Hepatocyte (in vitro differentiated cells): ENCODE results near the gene LRRC27. TPM values are rescaled to one million over a fixed set of nuclear protein-coding genes. Genes with fewer than 3 reads are reported as not detected.

Source experiments
- DNase-seq: peaks from one replicate; pipeline ENCODE4 v3.0.0-alpha.2; 2016; ENCODE audit warnings: low spot score
- H2AFZ ChIP-seq: fragments of 200-600 bp; sonication (generic); 2 replicates; pipeline ENCODE4 v1.6.0; 2016; ENCODE audit warnings: antibody characterized with exemption, mild to moderate bottlenecking
- H3K27ac ChIP-seq: fragments of 200-600 bp; sonication (generic); 2 replicates; pipeline ENCODE4 v1.5.1; 2016; ENCODE audit warnings: mild to moderate bottlenecking
- H3K27me3 ChIP-seq: fragments of 200-600 bp; sonication (generic); 2 replicates; pipeline ENCODE4 v1.6.1; 2016
- H3K36me3 ChIP-seq: fragments of 200-600 bp; sonication (generic); replicated peaks from 2 replicates; pipeline ENCODE4 v1.5.1; 2016; ENCODE audit warnings: low read depth; ENCODE audit not compliant: insufficient read depth
- H3K4me1 ChIP-seq: fragments of 200-600 bp; sonication (generic); 2 replicates; pipeline ENCODE4 v1.5.1; 2016; ENCODE audit warnings: mild to moderate bottlenecking, moderate library complexity; ENCODE audit not compliant: insufficient read depth
- H3K4me2 ChIP-seq: fragments of 200-600 bp; sonication (generic); 2 replicates; pipeline ENCODE4 v1.6.0; 2016
- H3K4me3 ChIP-seq: fragments of 200-600 bp; sonication (generic); 2 replicates; pipeline ENCODE4 v1.5.1; 2016; ENCODE audit warnings: mild to moderate bottlenecking
- H3K79me2 ChIP-seq: fragments of 200-600 bp; sonication (generic); 2 replicates; pipeline ENCODE4 v1.6.0; 2017; ENCODE audit warnings: mild to moderate bottlenecking
- H3K9me2 ChIP-seq: fragments of 200-600 bp; sonication (generic); replicated peaks from 2 replicates; pipeline ENCODE4 v1.6.0; 2017; ENCODE audit warnings: mild to moderate bottlenecking; ENCODE audit not compliant: insufficient read depth
- H3K9me3 ChIP-seq: fragments of 200-600 bp; sonication (generic); 2 replicates; pipeline ENCODE4 v1.5.1; 2016; ENCODE audit warnings: low read depth, mild to moderate bottlenecking
- H4K20me1 ChIP-seq: fragments of 200-600 bp; sonication (generic); 2 replicates; pipeline ENCODE4 v1.6.0; 2016; ENCODE audit warnings: mild to moderate bottlenecking; ENCODE audit not compliant: insufficient read depth, poor library complexity, severe bottlenecking
- CTCF ChIP-seq: fragments of 200-600 bp; sonication (generic); IDR thresholded peaks from 2 replicates; pipeline ENCODE4 v1.5.1; 2016; ENCODE audit warnings: antibody characterized with exemption, mild to moderate bottlenecking; ENCODE audit not compliant: poor library complexity
- EZH2 ChIP-seq: fragments of 200-600 bp; sonication (generic); IDR thresholded peaks from 2 replicates; pipeline ENCODE4 v1.6.1; 2016; ENCODE audit warnings: antibody characterized with exemption, mild to moderate bottlenecking, borderline replicate concordance
- EZH2phosphoT487 ChIP-seq: fragments of 200-600 bp; sonication (generic); IDR thresholded peaks from one replicate; pipeline ENCODE4 v1.6.1; 2018; ENCODE audit warnings: antibody characterized with exemption, mild to moderate bottlenecking, low read depth, moderate library complexity; ENCODE audit not compliant: unreplicated experiment, severe bottlenecking
- WGBS: methylation state at CpG from one replicate; pipeline ENCODE4 v1.1.6; 2016; ENCODE audit warnings: low lambda C conversion rate; ENCODE audit errors: missing lambda C conversion rate; 5-methylcytosine and 5-hydroxymethylcytosine counted together
- polyA plus RNA-seq: library from polyadenylated mRNA; unstranded; fragments of >200 nt; fragmentation: Nextera tagmentation; extraction: Ambion mirVana; gene quantifications from 2 replicates; pipeline ENCODE4 v1.2.1, GENCODE V29; 2016
- total RNA-seq: library from RNA; depleted of rRNA; stranded (reverse); fragments of >200 nt; gene quantifications from 2 replicates; pipeline ENCODE4 v1.2.3, GENCODE V29; 2014

LRRC27 gene
- total and polyA plus RNA-seq, 2 experiments from 2014 or later, result 7.5 to 8.3 TPM

DNA sequence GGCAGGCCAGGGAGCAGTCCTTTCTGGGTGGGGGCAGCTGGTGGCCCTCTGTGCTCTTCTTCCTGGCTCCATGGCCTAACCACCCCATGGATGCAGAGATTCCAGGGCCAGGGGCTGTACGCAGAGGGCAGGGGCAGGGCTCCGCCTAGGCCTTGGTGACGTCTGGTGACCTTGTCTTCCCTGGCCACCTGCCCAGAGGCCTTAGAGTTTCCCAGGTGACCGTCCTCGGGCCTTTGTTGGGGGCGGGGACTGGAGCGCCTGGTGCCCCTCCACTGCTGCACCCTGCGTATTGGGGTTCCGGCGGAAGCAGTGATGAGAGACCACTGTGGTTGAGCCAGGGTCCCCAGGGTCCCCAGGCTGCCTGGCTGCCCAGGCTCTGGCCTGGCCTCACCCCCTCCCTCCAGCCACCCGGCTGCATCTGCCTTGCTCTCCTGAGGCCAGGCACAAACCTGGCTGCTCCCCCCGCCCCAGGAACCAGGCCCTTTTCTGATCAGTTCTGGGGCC is 75.3 kb downstream of the LRRC27 start:
- no peak overlapping the region for H2AFZ ChIP-seq
- WGBS, result 79% methylated on average over 12 of the region's 12 CpGs
- H3K27ac ChIP-seq, result peak overlapping the region; percentile 98
- no peaks in the 10 kb centered on the region for H4K20me1 ChIP-seq
- H3K79me2 ChIP-seq, result peaks cover 79% of the 10 kb centered on the region
- no peaks in the 10 kb centered on the region for H3K36me3 ChIP-seq
- peak overlapping the region; percentile 78 for H3K4me2 ChIP-seq
- H3K9me2 ChIP-seq, result no peaks in the 10 kb centered on the region
- no peak for TF ChIP-seq EZH2
- no peak for TF ChIP-seq CTCF
- peak; percentile 68 for DNase-seq
- H3K4me1 ChIP-seq, result peaks cover 44% of the 10 kb centered on the region
- H3K27me3 ChIP-seq, result no peaks in the 10 kb centered on the region
- H3K4me3 ChIP-seq, result no peak overlapping the region
- no peaks in the 10 kb centered on the region for H3K9me3 ChIP-seq

DNA sequence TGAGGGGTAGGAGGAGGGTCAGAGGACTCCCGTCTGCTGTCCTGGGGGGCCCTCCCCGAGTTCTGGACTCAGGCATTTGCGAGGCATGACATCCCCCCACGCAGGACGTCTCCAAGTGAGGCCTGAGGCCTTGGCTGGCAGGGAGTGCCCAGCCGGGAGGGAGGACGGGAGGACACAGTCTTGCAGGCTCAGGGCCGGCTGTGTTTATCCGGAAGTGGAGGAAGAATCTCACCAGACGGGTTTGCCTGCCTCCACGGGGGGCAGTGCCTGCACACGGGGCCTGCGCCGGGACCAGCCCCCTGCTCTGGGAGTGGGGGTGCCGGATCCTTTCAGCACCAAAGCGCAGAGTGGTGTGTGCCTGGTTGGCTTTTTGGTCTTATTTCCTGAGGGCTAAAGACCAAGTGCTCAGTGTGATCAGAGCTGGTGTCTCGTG is 75.9 kb downstream of the LRRC27 start:
- Histone ChIP-seq H3K27ac (peak overlapping the region; percentile 98), H3K9me2 (no peaks in the 10 kb centered on the region), H4K20me1 (no peaks in the 10 kb centered on the region), H3K4me2 (peak overlapping the region; percentile 78), H3K79me2 (peaks cover 79% of the 10 kb centered on the region), H3K4me3 (no peak overlapping the region), H3K9me3 (no peaks in the 10 kb centered on the region), H3K36me3 (no peaks in the 10 kb centered on the region), H2AFZ (no peak overlapping the region), H3K4me1 (peaks cover 50% of the 10 kb centered on the region), H3K27me3 (no peaks in the 10 kb centered on the region)
- DNase-seq, result peak; percentile 91
- 29% methylated on average over 16 of the region's 17 CpGs for WGBS
- TF ChIP-seq EZH2phosphoT487 (no peak), CTCF (no peak), EZH2 (no peak)

GRCh38 chr10:132408367-132408781 is 76.4 kb downstream of the LRRC27 start:
- Histone ChIP-seq H3K4me1 (peaks cover 53% of the 10 kb centered on the region), H3K27ac (peak overlapping the region; percentile 98), H3K36me3 (no peaks in the 10 kb centered on the region), H2AFZ (no peak overlapping the region), H3K4me3 (no peak overlapping the region), H4K20me1 (no peaks in the 10 kb centered on the region), H3K4me2 (peak overlapping the region; percentile 78), H3K9me3 (no peaks in the 10 kb centered on the region), H3K27me3 (no peaks in the 10 kb centered on the region), H3K79me2 (peaks cover 78% of the 10 kb centered on the region), H3K9me2 (no peaks in the 10 kb centered on the region)
- peak; percentile 73 for DNase-seq
- 45% methylated on average over 16 of the region's 20 CpGs for WGBS
- no peak for TF ChIP-seq EZH2
- no peak for TF ChIP-seq CTCF
- TF ChIP-seq EZH2phosphoT487, result no peak
